Nephron (organoid): Measurements from ENCODE around the gene DNAI1.

ENCODE experiments used
- H3K27ac Mint-ChIP-seq, 3 experiments: 2 replicates each; pipeline ENCODE4 v1.8.0; 2020; ENCODE audit warnings: mixed read lengths in 3 of 3, mild to moderate bottlenecking in 2 of 3, moderate library complexity in 1 of 3
- H3K27me3 Mint-ChIP-seq: 2 replicates; pipeline ENCODE4 v1.8.0; 2021; ENCODE audit warnings: low read depth, mild to moderate bottlenecking, moderate library complexity, mixed read lengths
- H3K36me3 Mint-ChIP-seq: 2 replicates; pipeline ENCODE4 v1.8.0; 2020; ENCODE audit warnings: low read depth, mixed read lengths
- H3K4me1 Mint-ChIP-seq: 2 replicates; pipeline ENCODE4 v1.8.0; 2020; ENCODE audit warnings: mixed read lengths
- H3K4me3 Mint-ChIP-seq, 3 experiments: 2 replicates each; pipeline ENCODE4 v1.8.0; 2020; ENCODE audit warnings: mild to moderate bottlenecking in 3 of 3, mixed read lengths in 3 of 3, moderate library complexity in 2 of 3
- H3K9me3 Mint-ChIP-seq: 2 replicates; pipeline ENCODE4 v1.8.0; 2020; ENCODE audit warnings: mixed read lengths
- CTCF ChIP-seq, 3 experiments: fragments of 200-600 bp; sonication (generic); IDR thresholded peaks; one replicate each; pipeline ENCODE4 v1.5.0; 2021; ENCODE audit warnings: antibody characterized with exemption in 3 of 3; ENCODE audit not compliant: unreplicated experiment in 3 of 3

DNAI1 gene

GRCh38 chr9:34496149-34496712, 37.6 kb downstream of the DNAI1 start:
- H3K9me3 Mint-ChIP-seq: no peaks in the 10 kb centered on the region
- H3K4me3 Mint-ChIP-seq: no peak overlapping the region
- H3K4me1 Mint-ChIP-seq: no peaks in the 10 kb centered on the region
- TF ChIP-seq CTCF (IDR thresholded peaks at IDR 0.05; ENCODE audit: unreplicated experiment in 3 of 3): no peak
- peaks cover 29% of the 10 kb centered on the region for H3K27me3 Mint-ChIP-seq
- no peak overlapping the region for H3K27ac Mint-ChIP-seq
- no peaks in the 10 kb centered on the region for H3K36me3 Mint-ChIP-seq

- H3K36me3 Mint-ChIP-seq: no peaks in the 10 kb centered on the region
- no peak overlapping the region for H3K4me3 Mint-ChIP-seq
- H3K9me3 Mint-ChIP-seq: no peaks in the 10 kb centered on the region
- H3K4me1 Mint-ChIP-seq: no peaks in the 10 kb centered on the region
- no peak overlapping the region for H3K27ac Mint-ChIP-seq
- TF ChIP-seq CTCF (IDR thresholded peaks at IDR 0.05; ENCODE audit: unreplicated experiment in 3 of 3): no peak
- H3K27me3 Mint-ChIP-seq: peaks cover 33% of the 10 kb centered on the region
Measured at GRCh38 chr9:34498553-34498952, 39.9 kb downstream of the DNAI1 start.

GRCh38 chr9:34499076-34499475, 40.5 kb downstream of the DNAI1 start:
- no peak overlapping the region for H3K4me3 Mint-ChIP-seq
- peaks cover 29% of the 10 kb centered on the region for H3K27me3 Mint-ChIP-seq
- no peaks in the 10 kb centered on the region for H3K36me3 Mint-ChIP-seq
- no peak overlapping the region for H3K27ac Mint-ChIP-seq
- H3K9me3 Mint-ChIP-seq: no peaks in the 10 kb centered on the region
- TF ChIP-seq CTCF (IDR thresholded peaks at IDR 0.05; ENCODE audit: unreplicated experiment in 3 of 3): no peak
- no peaks in the 10 kb centered on the region for H3K4me1 Mint-ChIP-seq

GRCh38 chr9:34500623-34501267, 42.1 kb downstream of the DNAI1 start:
- Mint-ChIP-seq H3K27me3 (peaks cover 39% of the 10 kb centered on the region), H3K4me3 (no peak overlapping the region), H3K36me3 (no peaks in the 10 kb centered on the region), H3K27ac (no peak overlapping the region), H3K4me1 (no peaks in the 10 kb centered on the region), H3K9me3 (no peaks in the 10 kb centered on the region)
- TF ChIP-seq CTCF (IDR thresholded peaks at IDR 0.05; ENCODE audit: unreplicated experiment in 3 of 3): peak; percentile 94 to 96 (median 96)

GRCh38 chr9:34501372-34501771, 42.8 kb downstream of the DNAI1 start:
- Mint-ChIP-seq H3K27ac (no peak overlapping the region), H3K27me3 (peaks cover 39% of the 10 kb centered on the region), H3K36me3 (no peaks in the 10 kb centered on the region), H3K9me3 (no peaks in the 10 kb centered on the region), H3K4me1 (no peaks in the 10 kb centered on the region), H3K4me3 (no peak overlapping the region)
- no peak for TF ChIP-seq CTCF (IDR thresholded peaks at IDR 0.05; ENCODE audit: unreplicated experiment in 3 of 3)

GRCh38 chr9:34501889-34502425, 43.4 kb downstream of the DNAI1 start:
- no peaks in the 10 kb centered on the region for H3K36me3 Mint-ChIP-seq
- TF ChIP-seq CTCF (IDR thresholded peaks at IDR 0.05; ENCODE audit: unreplicated experiment in 3 of 3): peak; percentile 48 to 52 (median 52)
- H3K4me3 Mint-ChIP-seq: no peak overlapping the region
- no peaks in the 10 kb centered on the region for H3K4me1 Mint-ChIP-seq
- no peak overlapping the region for H3K27ac Mint-ChIP-seq
- H3K27me3 Mint-ChIP-seq: peaks cover 39% of the 10 kb centered on the region
- no peaks in the 10 kb centered on the region for H3K9me3 Mint-ChIP-seq
